ENCODE measurements around the gene LRMDA.

Gene LRMDA

DNA sequence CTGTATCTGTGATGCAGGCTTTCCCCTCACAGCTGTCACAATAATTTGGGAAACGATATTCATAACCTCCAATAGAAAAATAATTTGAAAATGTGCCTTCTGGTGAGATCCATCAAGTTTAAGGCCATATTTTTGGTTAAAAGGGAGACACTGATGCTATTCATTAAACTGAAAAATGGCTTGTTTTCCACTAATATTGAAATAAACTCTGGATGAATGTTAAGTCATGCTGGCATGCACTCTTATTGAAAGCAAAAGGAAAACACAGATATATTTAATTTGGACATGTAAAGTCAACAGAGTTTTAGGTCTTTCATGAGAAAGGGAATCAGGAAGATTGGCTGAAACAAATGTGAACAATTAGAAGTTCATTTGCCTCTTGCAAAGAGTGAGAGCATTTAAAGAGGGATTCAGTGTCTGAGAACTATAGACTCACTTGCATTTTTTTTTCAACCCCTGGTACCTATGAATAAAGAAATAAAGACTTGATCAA lies 879.2 kb downstream of the LRMDA start:
- Histone ChIP-seq H4K20me1 (ENCODE audit: insufficient read depth, low read length) (no peaks in the 10 kb centered on the region), H3K9me3 (ENCODE audit: insufficient read depth, low read length, severe bottlenecking) (no peaks in the 10 kb centered on the region), H3K27ac (ENCODE audit: low read length) (no peak overlapping the region), H3K9ac (ENCODE audit: low read depth, low read length) (no peak overlapping the region), H3K79me2 (ENCODE audit: insufficient read depth, low read length) (no peaks in the 10 kb centered on the region), H2AFZ (ENCODE audit: low read depth, low read length) (no peak overlapping the region), H3K4me3 (ENCODE audit: low read depth in 1 of 2, low read length in 2 of 2) (no peak overlapping the region), H3K4me2 (ENCODE audit: insufficient read depth, low read length) (no peak overlapping the region), H3K36me3 (ENCODE audit: insufficient read depth, low read length) (no peaks in the 10 kb centered on the region), H3K27me3 (ENCODE audit: insufficient read depth, low read length, poor library complexity) (peaks cover 5% of the 10 kb centered on the region), H3K4me1 (ENCODE audit: insufficient read depth, low read length) (no peaks in the 10 kb centered on the region)
- TF ChIP-seq, protein P1, sequence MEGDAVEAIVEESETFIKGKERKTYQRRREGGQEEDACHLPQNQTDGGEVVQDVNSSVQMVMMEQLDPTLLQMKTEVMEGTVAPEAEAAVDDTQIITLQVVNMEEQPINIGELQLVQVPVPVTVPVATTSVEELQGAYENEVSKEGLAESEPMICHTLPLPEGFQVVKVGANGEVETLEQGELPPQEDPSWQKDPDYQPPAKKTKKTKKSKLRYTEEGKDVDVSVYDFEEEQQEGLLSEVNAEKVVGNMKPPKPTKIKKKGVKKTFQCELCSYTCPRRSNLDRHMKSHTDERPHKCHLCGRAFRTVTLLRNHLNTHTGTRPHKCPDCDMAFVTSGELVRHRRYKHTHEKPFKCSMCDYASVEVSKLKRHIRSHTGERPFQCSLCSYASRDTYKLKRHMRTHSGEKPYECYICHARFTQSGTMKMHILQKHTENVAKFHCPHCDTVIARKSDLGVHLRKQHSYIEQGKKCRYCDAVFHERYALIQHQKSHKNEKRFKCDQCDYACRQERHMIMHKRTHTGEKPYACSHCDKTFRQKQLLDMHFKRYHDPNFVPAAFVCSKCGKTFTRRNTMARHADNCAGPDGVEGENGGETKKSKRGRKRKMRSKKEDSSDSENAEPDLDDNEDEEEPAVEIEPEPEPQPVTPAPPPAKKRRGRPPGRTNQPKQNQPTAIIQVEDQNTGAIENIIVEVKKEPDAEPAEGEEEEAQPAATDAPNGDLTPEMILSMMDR (IDR thresholded peaks at IDR 0.05; ENCODE audit: borderline replicate concordance, extremely low read depth, low read length, poor library complexity, severe bottlenecking), result no peak
- no peak for DNase-seq
- ATAC-seq (ENCODE audit: insufficient read depth, low read depth), result no peak

DNA sequence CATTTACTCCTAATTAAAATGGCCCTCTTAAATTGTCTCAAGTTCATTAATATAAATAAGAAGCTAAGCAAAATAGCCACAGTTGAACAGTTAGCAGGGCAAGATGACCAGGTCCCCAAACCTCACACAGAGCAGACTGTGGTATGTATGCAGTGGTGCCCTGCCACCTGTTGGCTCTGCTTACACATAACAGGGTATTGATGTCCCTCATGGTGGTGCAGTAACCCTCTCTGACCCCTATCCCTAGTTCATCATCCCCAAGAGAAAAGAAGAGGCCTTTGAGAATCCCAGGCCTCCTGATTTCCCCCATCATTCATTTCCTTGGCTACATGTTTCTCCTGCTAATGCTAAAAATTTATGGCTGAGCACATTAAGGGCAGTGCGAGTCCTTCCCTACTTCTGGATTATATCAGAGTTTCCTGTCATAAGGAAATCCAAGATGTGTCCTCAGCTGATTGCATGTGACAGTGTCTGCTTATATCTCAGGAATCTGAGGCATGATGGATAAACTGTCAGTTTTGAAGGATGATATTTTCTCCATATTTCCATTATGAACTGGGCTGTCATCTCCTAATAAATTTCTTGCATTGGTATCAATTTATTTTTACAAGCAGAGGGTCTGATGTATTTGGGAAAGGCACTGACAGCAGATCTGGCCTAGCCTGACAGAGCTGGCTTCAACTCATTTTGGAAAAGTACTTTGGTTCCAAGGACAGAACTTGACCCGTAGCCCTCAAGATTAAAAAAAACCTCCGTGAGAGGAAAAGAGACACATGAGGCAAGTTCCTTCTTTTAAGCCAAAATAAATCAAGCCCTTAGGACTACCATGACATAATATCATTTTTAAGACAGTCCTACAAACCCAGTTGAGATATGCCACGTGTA lies 880.6 kb downstream of the LRMDA start:
- Histone ChIP-seq H2AFZ (ENCODE audit: low read depth, low read length) (no peak overlapping the region), H3K36me3 (ENCODE audit: insufficient read depth, low read length) (no peaks in the 10 kb centered on the region), H3K9ac (ENCODE audit: low read depth, low read length) (no peak overlapping the region), H3K27me3 (ENCODE audit: insufficient read depth, low read length, poor library complexity) (no peaks in the 10 kb centered on the region), H3K4me2 (ENCODE audit: insufficient read depth, low read length) (no peak overlapping the region), H3K4me1 (ENCODE audit: insufficient read depth, low read length) (no peaks in the 10 kb centered on the region), H3K27ac (ENCODE audit: low read length) (no peak overlapping the region), H3K9me3 (ENCODE audit: insufficient read depth, low read length, severe bottlenecking) (no peaks in the 10 kb centered on the region), H3K4me3 (ENCODE audit: low read depth in 1 of 2, low read length in 2 of 2) (no peak overlapping the region), H4K20me1 (ENCODE audit: insufficient read depth, low read length) (no peaks in the 10 kb centered on the region), H3K79me2 (ENCODE audit: insufficient read depth, low read length) (no peaks in the 10 kb centered on the region)
- TF ChIP-seq, protein P1 (IDR thresholded peaks at IDR 0.05; ENCODE audit: borderline replicate concordance, extremely low read depth, low read length, poor library complexity, severe bottlenecking), result peak; percentile 52
- no peak for TF ChIP-seq EZH2 (IDR thresholded peaks at IDR 0.05; ENCODE audit: borderline replicate concordance, low read depth, low read length, severe bottlenecking)
- ATAC-seq (ENCODE audit: insufficient read depth, low read depth) (peak; percentile 62; the same call in 1 of the 3 replicates), DNase-seq (no peak)

GRCh38 chr10:76315240-76315639 lies 883.8 kb downstream of the LRMDA start:
- Histone ChIP-seq H3K4me1 (ENCODE audit: insufficient read depth, low read length) (no peaks in the 10 kb centered on the region), H3K79me2 (ENCODE audit: insufficient read depth, low read length) (no peaks in the 10 kb centered on the region), H3K27me3 (ENCODE audit: insufficient read depth, low read length, poor library complexity) (no peaks in the 10 kb centered on the region), H4K20me1 (ENCODE audit: insufficient read depth, low read length) (no peaks in the 10 kb centered on the region), H3K27ac (ENCODE audit: low read length) (no peak overlapping the region), H3K4me2 (ENCODE audit: insufficient read depth, low read length) (no peak overlapping the region), H3K9me3 (ENCODE audit: insufficient read depth, low read length, severe bottlenecking) (no peaks in the 10 kb centered on the region), H3K4me3 (ENCODE audit: low read depth in 1 of 2, low read length in 2 of 2) (no peak overlapping the region), H3K9ac (ENCODE audit: low read depth, low read length) (no peak overlapping the region), H3K36me3 (ENCODE audit: insufficient read depth, low read length) (no peaks in the 10 kb centered on the region), H2AFZ (ENCODE audit: low read depth, low read length) (no peak overlapping the region)
- DNase-seq, result no peak
- TF ChIP-seq EZH2 (IDR thresholded peaks at IDR 0.05; ENCODE audit: borderline replicate concordance, low read depth, low read length, severe bottlenecking), result no peak
- TF ChIP-seq, protein P1 (IDR thresholded peaks at IDR 0.05; ENCODE audit: borderline replicate concordance, extremely low read depth, low read length, poor library complexity, severe bottlenecking), result peak; percentile 17
- no peak for ATAC-seq (ENCODE audit: insufficient read depth, low read depth)

Data from DND-41 (cell line).